Spleen (tissue), 7 donors: ENCODE data around the gene COQ5.

Source experiments
- POLR2A ChIP-seq, 3 donors: fragments of 450-650 bp; IDR thresholded peaks; one replicate each; pipeline ENCODE4 v1.5.1; 2017; ENCODE audit warnings: antibody characterized with exemption in 3 of 3, mild to moderate bottlenecking in 1 of 3
- TF ChIP-seq, protein P1 (sequence below), 11 experiments: fragments of 200-600 bp in 7 of 11; fragments of 450-650 bp in 4 of 11; sonication (generic) in 4 of 11; IDR thresholded peaks in 8 of 11; conservative IDR thresholded peaks in 3 of 11; 1 replicate in 7 of 11; 2 replicates in 4 of 11; pipeline versions ENCODE4 v1.4.0 to v1.8.0; 2016 to 2021; ENCODE audit warnings: antibody characterized with exemption in 11 of 11, inconsistent platforms in 4 of 11, mild to moderate bottlenecking in 1 of 11
- donor health status: DM: no; HTN: no; CAD: no; lungs with moderate emphysema.
- donor health status: DM: no; HTN: no; CAD: no.
- donor health status: DM: no; HTN: no; CAD: no.

DNA sequence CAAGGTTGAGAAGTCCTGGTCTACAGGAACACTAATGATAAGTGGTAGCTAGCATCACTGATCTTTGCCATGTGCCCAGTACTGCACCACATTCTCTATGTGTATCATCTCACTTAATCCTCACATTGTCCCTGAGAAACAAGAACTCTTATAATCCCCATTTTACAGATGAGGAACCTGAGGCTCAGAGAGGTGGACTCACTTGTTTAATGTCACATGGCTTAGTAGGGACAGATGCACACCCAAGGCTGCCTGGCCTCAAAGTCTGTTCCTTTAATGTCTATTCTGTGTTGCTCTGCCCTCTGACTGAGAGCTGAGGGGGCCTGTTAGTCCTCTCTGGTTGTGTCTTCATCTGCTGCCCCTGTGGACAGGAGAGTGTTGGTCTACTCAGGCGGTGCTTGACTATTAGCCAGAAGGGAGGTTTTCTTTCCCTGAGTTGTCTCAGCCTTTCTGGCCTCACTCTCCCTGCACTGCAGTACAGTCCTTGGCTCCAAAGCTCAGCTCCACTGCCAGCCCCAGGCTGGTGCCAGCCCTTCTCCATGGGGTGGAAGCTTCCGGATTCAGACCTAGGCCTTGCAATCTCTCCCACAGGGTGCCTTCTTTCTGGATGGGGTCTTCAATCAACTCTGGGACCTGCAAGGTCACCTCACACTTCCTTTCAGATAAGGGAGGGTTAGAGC, 38.0 kb downstream of the COQ5 start:
- TF ChIP-seq, protein P1, sequence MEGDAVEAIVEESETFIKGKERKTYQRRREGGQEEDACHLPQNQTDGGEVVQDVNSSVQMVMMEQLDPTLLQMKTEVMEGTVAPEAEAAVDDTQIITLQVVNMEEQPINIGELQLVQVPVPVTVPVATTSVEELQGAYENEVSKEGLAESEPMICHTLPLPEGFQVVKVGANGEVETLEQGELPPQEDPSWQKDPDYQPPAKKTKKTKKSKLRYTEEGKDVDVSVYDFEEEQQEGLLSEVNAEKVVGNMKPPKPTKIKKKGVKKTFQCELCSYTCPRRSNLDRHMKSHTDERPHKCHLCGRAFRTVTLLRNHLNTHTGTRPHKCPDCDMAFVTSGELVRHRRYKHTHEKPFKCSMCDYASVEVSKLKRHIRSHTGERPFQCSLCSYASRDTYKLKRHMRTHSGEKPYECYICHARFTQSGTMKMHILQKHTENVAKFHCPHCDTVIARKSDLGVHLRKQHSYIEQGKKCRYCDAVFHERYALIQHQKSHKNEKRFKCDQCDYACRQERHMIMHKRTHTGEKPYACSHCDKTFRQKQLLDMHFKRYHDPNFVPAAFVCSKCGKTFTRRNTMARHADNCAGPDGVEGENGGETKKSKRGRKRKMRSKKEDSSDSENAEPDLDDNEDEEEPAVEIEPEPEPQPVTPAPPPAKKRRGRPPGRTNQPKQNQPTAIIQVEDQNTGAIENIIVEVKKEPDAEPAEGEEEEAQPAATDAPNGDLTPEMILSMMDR (IDR thresholded peaks at IDR 0.05 in 8 of 11, conservative IDR thresholded peaks at IDR 0.05 in 3 of 11): no peak
- TF ChIP-seq POLR2A (IDR thresholded peaks at IDR 0.05): no peak
